Measurements from ENCODE around the gene FIBCD1. TPM values are rescaled to one million over a fixed set of nuclear protein-coding genes. Genes with fewer than 3 reads are reported as not detected.

Gene FIBCD1
- total and polyA plus RNA-seq, 2 experiments from 2014 or later: 4.4 to 5.6 TPM

DNA sequence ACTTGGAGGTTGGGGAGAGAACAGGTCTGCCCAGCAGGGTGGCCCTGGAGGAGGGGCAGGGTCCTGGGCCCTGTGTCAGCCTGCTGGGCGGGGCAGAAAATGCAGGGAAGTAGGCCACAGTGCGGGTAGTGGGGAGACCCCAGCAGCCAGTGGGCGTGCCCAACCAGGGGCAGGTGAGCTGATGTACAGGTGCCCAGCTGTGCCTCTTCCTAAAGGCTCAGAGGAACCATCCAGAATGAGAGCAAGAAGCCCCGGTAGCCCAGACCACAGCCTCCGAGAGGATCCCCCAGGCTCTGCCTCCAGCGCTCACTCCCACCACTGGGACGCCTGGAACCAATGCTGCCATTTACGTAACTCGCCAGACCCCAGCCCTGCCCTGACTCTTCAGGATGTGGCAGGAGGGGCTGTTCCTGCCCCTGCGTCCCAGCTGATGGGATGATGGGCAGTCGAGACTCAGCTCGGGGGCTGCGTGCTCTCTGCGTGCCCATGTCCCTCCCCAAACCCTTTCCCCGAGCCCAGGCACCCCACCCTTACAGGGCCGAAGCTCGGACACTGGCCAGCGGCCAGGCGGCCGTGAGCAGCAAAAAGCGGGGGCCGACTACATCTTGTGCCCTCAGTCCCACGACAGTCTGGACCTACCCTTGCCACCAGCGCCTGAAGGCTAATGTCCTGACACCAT lies 24.5 kb downstream of the FIBCD1 start:
- no peaks in the 10 kb centered on the region for H3K79me2 ChIP-seq (replicated peaks; ENCODE audit: insufficient read depth)
- H3K9me2 ChIP-seq (ENCODE audit: insufficient read depth): no peaks in the 10 kb centered on the region
- no peaks in the 10 kb centered on the region for H3K36me3 ChIP-seq (ENCODE audit: insufficient read depth)
- no peaks in the 10 kb centered on the region for H3K27me3 ChIP-seq (ENCODE audit: insufficient read depth)
- TF ChIP-seq STAT1 (IDR thresholded peaks at IDR 0.05; ENCODE audit: unreplicated experiment): no peak
- TF ChIP-seq, protein P1, sequence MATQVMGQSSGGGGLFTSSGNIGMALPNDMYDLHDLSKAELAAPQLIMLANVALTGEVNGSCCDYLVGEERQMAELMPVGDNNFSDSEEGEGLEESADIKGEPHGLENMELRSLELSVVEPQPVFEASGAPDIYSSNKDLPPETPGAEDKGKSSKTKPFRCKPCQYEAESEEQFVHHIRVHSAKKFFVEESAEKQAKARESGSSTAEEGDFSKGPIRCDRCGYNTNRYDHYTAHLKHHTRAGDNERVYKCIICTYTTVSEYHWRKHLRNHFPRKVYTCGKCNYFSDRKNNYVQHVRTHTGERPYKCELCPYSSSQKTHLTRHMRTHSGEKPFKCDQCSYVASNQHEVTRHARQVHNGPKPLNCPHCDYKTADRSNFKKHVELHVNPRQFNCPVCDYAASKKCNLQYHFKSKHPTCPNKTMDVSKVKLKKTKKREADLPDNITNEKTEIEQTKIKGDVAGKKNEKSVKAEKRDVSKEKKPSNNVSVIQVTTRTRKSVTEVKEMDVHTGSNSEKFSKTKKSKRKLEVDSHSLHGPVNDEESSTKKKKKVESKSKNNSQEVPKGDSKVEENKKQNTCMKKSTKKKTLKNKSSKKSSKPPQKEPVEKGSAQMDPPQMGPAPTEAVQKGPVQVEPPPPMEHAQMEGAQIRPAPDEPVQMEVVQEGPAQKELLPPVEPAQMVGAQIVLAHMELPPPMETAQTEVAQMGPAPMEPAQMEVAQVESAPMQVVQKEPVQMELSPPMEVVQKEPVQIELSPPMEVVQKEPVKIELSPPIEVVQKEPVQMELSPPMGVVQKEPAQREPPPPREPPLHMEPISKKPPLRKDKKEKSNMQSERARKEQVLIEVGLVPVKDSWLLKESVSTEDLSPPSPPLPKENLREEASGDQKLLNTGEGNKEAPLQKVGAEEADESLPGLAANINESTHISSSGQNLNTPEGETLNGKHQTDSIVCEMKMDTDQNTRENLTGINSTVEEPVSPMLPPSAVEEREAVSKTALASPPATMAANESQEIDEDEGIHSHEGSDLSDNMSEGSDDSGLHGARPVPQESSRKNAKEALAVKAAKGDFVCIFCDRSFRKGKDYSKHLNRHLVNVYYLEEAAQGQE (IDR thresholded peaks at IDR 0.05; ENCODE audit: unreplicated experiment): no peak
- Mint-ChIP-seq H3K4me3 (no peak overlapping the region), H3K27ac (no peak overlapping the region), H3K9me3 (no peaks in the 10 kb centered on the region), H3K4me1 (peaks cover 14% of the 10 kb centered on the region), H3K27me3 (ENCODE audit: insufficient read depth, low read depth, poor library complexity) (peaks cover 11% of the 10 kb centered on the region), H3K36me3 (ENCODE audit: low read depth) (no peaks in the 10 kb centered on the region)
- no peaks in the 10 kb centered on the region for H3F3A ChIP-seq (replicated peaks; ENCODE audit: low read depth)
- peak; percentile 67 for ATAC-seq
- DNase-seq (ENCODE audit: low spot score): no peak
- no peak overlapping the region for H3K4me3 ChIP-seq
- H3K4me1 ChIP-seq (ENCODE audit: insufficient read depth): no peaks in the 10 kb centered on the region
- no peak overlapping the region for H2AFZ ChIP-seq
- no peak overlapping the region for H3K27ac ChIP-seq (ENCODE audit: low read depth)
- no peak overlapping the region for H3K4me2 ChIP-seq
- H4K20me1 ChIP-seq (replicated peaks; ENCODE audit: insufficient read depth): no peaks in the 10 kb centered on the region

DNA sequence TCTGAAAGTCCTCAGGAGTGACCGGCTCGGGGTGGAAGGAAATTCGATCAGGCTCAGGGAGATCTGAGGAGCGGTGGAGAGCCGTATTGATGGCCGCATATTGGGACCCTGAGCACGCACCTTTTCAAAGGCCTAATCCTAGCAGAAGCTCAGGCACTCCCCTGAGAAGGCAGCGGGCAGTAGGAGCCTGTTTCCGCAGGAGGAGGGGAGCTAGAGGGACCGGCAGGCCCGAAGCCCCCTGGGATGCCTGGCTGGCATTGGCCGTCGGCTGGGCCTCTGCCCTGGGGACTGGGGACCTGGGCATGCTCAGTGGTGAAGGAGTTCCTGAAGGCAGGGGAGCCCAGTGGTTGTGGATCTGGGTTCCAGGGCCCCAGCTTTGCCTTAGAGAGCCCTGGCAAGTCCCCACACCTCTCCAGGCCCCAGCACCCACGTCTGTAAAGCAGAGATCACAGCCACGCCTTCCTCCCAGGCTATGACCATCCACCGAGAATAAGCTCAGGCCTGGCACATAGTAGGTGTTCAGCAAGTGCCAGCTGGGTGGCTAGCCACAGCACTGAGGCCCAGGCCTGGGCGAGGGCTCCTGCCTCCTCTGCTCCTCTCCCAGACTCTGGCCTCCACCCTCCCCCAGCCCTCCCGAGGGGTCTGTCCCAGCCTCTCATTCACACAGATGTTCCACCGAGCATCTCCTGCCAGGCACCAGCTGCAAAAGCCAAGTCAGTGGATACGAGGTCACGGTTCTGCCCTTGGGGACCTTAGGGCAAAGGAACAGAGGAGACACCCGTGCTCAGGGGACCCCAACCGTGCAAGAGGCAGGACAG lies 25.2 kb downstream of the FIBCD1 start:
- DNase-seq (ENCODE audit: low spot score) (no peak), ATAC-seq (peak; percentile 33)
- Histone ChIP-seq H3K4me2 (no peak overlapping the region), H3K4me1 (ENCODE audit: insufficient read depth) (no peaks in the 10 kb centered on the region), H3K9me2 (ENCODE audit: insufficient read depth) (no peaks in the 10 kb centered on the region), H3K27me3 (ENCODE audit: insufficient read depth) (no peaks in the 10 kb centered on the region), H2AFZ (peak overlapping the region; percentile 72; the same call in 1 of the 2 replicates), H3K36me3 (ENCODE audit: insufficient read depth) (no peaks in the 10 kb centered on the region), H3F3A (replicated peaks; ENCODE audit: low read depth) (no peaks in the 10 kb centered on the region), H3K27ac (ENCODE audit: low read depth) (no peak overlapping the region), H4K20me1 (replicated peaks; ENCODE audit: insufficient read depth) (no peaks in the 10 kb centered on the region), H3K79me2 (replicated peaks; ENCODE audit: insufficient read depth) (no peaks in the 10 kb centered on the region), H3K4me3 (no peak overlapping the region)
- Mint-ChIP-seq H3K4me1 (peaks cover 14% of the 10 kb centered on the region), H3K9me3 (no peaks in the 10 kb centered on the region), H3K27me3 (ENCODE audit: insufficient read depth, low read depth, poor library complexity) (peaks cover 11% of the 10 kb centered on the region), H3K4me3 (no peak overlapping the region; the same call in 2 of the 3 replicates), H3K27ac (no peak overlapping the region), H3K36me3 (ENCODE audit: low read depth) (no peaks in the 10 kb centered on the region)
- TF ChIP-seq, protein P2, sequence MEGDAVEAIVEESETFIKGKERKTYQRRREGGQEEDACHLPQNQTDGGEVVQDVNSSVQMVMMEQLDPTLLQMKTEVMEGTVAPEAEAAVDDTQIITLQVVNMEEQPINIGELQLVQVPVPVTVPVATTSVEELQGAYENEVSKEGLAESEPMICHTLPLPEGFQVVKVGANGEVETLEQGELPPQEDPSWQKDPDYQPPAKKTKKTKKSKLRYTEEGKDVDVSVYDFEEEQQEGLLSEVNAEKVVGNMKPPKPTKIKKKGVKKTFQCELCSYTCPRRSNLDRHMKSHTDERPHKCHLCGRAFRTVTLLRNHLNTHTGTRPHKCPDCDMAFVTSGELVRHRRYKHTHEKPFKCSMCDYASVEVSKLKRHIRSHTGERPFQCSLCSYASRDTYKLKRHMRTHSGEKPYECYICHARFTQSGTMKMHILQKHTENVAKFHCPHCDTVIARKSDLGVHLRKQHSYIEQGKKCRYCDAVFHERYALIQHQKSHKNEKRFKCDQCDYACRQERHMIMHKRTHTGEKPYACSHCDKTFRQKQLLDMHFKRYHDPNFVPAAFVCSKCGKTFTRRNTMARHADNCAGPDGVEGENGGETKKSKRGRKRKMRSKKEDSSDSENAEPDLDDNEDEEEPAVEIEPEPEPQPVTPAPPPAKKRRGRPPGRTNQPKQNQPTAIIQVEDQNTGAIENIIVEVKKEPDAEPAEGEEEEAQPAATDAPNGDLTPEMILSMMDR (conservative IDR thresholded peaks at IDR 0.05; ENCODE audit: low read depth in 2 of 2): no peak
- TF ChIP-seq STAT1 (IDR thresholded peaks at IDR 0.05; ENCODE audit: unreplicated experiment) (no peak), JUNB (IDR thresholded peaks at IDR 0.05; ENCODE audit: unreplicated experiment) (no peak), EZH2phosphoT487 (IDR thresholded peaks at IDR 0.05; ENCODE audit: unreplicated experiment) (no peak), EZH2 (IDR thresholded peaks at IDR 0.05; ENCODE audit: low read depth, unreplicated experiment) (no peak), CREB1 (CRISPR knock-in tag; IDR thresholded peaks at IDR 0.05; ENCODE audit: low read depth) (no peak), NANOG (IDR thresholded peaks at IDR 0.05; ENCODE audit: borderline replicate concordance) (no peak), ZNF331 (CRISPR knock-in tag; IDR thresholded peaks at IDR 0.05; ENCODE audit: low read depth) (no peak)
- TF ChIP-seq, protein P3, sequence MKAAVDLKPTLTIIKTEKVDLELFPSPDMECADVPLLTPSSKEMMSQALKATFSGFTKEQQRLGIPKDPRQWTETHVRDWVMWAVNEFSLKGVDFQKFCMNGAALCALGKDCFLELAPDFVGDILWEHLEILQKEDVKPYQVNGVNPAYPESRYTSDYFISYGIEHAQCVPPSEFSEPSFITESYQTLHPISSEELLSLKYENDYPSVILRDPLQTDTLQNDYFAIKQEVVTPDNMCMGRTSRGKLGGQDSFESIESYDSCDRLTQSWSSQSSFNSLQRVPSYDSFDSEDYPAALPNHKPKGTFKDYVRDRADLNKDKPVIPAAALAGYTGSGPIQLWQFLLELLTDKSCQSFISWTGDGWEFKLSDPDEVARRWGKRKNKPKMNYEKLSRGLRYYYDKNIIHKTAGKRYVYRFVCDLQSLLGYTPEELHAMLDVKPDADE (IDR thresholded peaks at IDR 0.05): no peak

All from GM23338 (cell line).